ENCODE measurements around the gene COX7B.
"Not testable (repeated sequence)": the region's sequence is repeated elsewhere in the genome, so short reads cannot be mapped to it uniquely, and the experiment has no call there.

Gene COX7B

GRCh38 chrX:77945031-77945430 lies 45.8 kb downstream of the COX7B start:
- DNase-seq, result not testable (repeated sequence)

- no peak for DNase-seq
These were observed 46.8 kb downstream of the COX7B start for GRCh38 chrX:77945910-77946545.

GRCh38 chrX:77946571-77946970 lies 47.3 kb downstream of the COX7B start:
- no peak for DNase-seq

DNA sequence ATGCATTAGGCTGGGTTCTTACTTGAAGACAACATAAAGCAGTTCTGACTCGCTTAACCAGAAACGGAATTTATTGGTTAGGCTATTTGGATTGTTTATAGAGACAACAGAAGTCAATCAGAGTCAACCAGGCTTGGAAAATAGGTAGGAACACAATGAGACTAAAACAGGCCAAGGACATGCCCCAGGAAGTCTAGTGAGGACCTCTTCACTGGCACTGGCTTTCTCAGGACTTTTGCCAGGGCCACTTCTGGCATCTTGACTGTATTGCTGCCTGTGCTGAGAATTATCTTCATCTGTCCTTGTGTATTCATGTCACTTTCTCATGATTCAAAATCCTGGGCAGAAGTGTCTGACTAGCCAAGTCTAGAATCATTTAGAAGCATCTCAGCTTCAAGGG lies 50.6 kb downstream of the COX7B start:
- no peak for DNase-seq

- DNase-seq, result no peak
These were observed 52.9 kb downstream of the COX7B start for GRCh38 chrX:77952173-77952572.

DNA sequence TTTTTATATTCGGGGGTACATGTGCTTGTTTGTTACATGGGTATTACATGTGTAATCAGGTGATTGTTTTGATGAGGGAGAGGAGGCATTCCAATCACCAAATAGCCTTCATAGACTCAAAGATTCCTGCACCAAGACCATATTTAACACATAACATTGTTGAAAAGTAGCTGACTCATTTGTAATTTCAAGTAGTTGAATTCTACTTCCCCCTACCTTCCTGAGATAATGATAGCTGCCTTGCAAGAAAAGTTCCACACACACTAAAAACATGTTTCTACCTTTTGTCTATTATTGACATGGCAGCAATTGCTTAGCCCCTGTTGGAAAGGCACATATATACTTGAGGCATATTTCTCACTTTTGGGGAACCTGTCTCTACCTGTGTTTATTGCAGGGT lies 54.0 kb downstream of the COX7B start:
- no peak for DNase-seq

DNA sequence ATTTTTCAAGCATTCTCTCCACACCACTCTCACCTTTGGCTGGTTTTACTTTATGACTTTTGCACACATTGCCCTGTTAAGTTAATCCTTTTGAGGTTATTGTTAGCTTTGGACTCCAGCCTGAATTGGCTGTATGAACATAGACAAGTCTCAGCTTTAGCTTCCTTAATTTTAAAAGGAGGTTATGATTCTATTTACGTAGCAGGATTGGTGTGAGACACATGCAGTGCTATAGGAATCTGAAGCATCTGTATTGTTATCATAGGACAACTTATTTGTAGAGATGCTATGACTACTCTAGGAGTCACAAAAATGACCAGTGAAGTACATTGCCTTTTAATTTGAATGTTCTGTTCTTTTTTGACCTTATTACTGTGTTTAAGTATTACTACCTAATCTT lies 54.4 kb downstream of the COX7B start:
- no peak for DNase-seq
